SK-N-SH (cell line): ENCODE measurements around the gene ATP2B3. TPM values are rescaled to one million over a fixed set of nuclear protein-coding genes. Genes with fewer than 3 reads are reported as not detected.

Experiments
- CTCF ChIA-PET: fragments of 300-600, 350-600 bp; formaldehyde crosslinking; extraction: SDS; loops from one replicate; lab custom pipeline; 2021; lab: Yijun Ruan, JAX
- POLR2A ChIA-PET: fragments of 350-600 bp; sonication (Branson Sonifier 250); formaldehyde crosslinking; extraction: SDS; loops from one replicate; lab custom pipeline; 2020; ENCODE audit warnings: antibody characterized with exemption, inconsistent platforms; lab: Yijun Ruan, JAX
- DNase-seq: peaks from one replicate; pipeline ENCODE4 v3.0.0; 2012
- H2AFZ ChIP-seq: fragments of 200-600 bp; sonication (generic); 2 replicates; pipeline ENCODE4 v1.8.1; 2016; ENCODE audit warnings: antibody characterized with exemption, mild to moderate bottlenecking, low read depth
- H3F3A ChIP-seq: fragments of 200-600 bp; sonication (generic); replicated peaks from 2 replicates; pipeline ENCODE3; 2016; ENCODE audit warnings: antibody characterized with exemption, mild to moderate bottlenecking; ENCODE audit not compliant: insufficient read depth
- H3K27ac ChIP-seq, 2 experiments: fragments of 200-500 bp in 1 of 2; fragments of 200-600 bp in 1 of 2; sonication (Bioruptor generic) in 1 of 2; sonication (generic), shearing (Covaris generic) in 1 of 2; 2 replicates each; pipeline versions ENCODE4 v1.5.1 to v1.6.1; 2014 to 2016; ENCODE audit warnings: low read depth in 2 of 2, inconsistent platforms in 1 of 2, low read length in 1 of 2, mild to moderate bottlenecking in 1 of 2, mixed read lengths in 1 of 2
- H3K27me3 ChIP-seq: fragments of 200-600 bp; sonication (generic), shearing (Covaris generic); 2 replicates; pipeline ENCODE4 v1.6.1; 2016; ENCODE audit warnings: mixed run types; ENCODE audit not compliant: insufficient read depth
- H3K36me3 ChIP-seq, 2 experiments: fragments of 200-500 bp in 1 of 2; fragments of 200-600 bp in 1 of 2; sonication (Bioruptor generic) in 1 of 2; sonication (generic) in 1 of 2; replicated peaks in 1 of 2; 2 replicates each; pipeline versions ENCODE3 to v1.5.1; 2014 to 2016; ENCODE audit warnings: low read length in 1 of 2, mild to moderate bottlenecking in 1 of 2; ENCODE audit not compliant: insufficient read depth in 2 of 2, control insufficient read depth in 1 of 2
- H3K4me1 ChIP-seq, 2 experiments: fragments of 200-500 bp in 1 of 2; fragments of 200-600 bp in 1 of 2; sonication (Bioruptor generic) in 1 of 2; sonication (generic), shearing (Covaris generic) in 1 of 2; 2 replicates each; pipeline versions ENCODE4 v1.5.1 to v1.6.1; 2014 to 2016; ENCODE audit warnings: low read depth in 1 of 2, low read length in 1 of 2, mixed run types in 1 of 2; ENCODE audit not compliant: insufficient read depth in 2 of 2, control insufficient read depth in 1 of 2
- H3K4me2 ChIP-seq: fragments of 200-600 bp; sonication (generic), shearing (Covaris generic); 2 replicates; pipeline ENCODE4 v1.6.1; 2017; ENCODE audit warnings: mixed run types
- H3K4me3 ChIP-seq, 2 experiments: fragments of 200-500 bp in 1 of 2; fragments of 200-600 bp in 1 of 2; sonication (Bioruptor generic) in 1 of 2; sonication (generic), shearing (Covaris generic) in 1 of 2; 2 replicates each; pipeline versions ENCODE4 v1.5.1 to v1.8.1; 2014 to 2016; ENCODE audit warnings: low read depth in 2 of 2, inconsistent platforms in 1 of 2, low read length in 1 of 2, mild to moderate bottlenecking in 1 of 2, mixed read lengths in 1 of 2, moderate library complexity in 1 of 2
- H3K79me2 ChIP-seq: fragments of 200-600 bp; sonication (generic); 2 replicates; pipeline ENCODE4 v1.8.1; 2017; ENCODE audit warnings: mild to moderate bottlenecking; ENCODE audit not compliant: insufficient read depth
- H3K9ac ChIP-seq: fragments of 200-600 bp; sonication (generic); 2 replicates; pipeline ENCODE4 v1.6.1; 2017; ENCODE audit warnings: mixed run types
- H3K9me2 ChIP-seq: fragments of 200-600 bp; sonication (generic); 2 replicates; pipeline ENCODE4 v1.6.1; 2017; ENCODE audit warnings: mixed run types
- H3K9me3 ChIP-seq: fragments of 200-600 bp; sonication (generic); 2 replicates; pipeline ENCODE4 v1.6.1; 2017; ENCODE audit warnings: mixed run types, mild to moderate bottlenecking, moderate library complexity
- H4K20me1 ChIP-seq: fragments of 200-600 bp; sonication (generic); 2 replicates; pipeline ENCODE4 v1.6.1; 2017; ENCODE audit warnings: mild to moderate bottlenecking, mixed run types; ENCODE audit not compliant: insufficient read depth
- CHD2 ChIP-seq: fragments of 150-350 bp; IDR thresholded peaks from 2 replicates; pipeline ENCODE4 v1.6.1; 2018; ENCODE audit warnings: low read length; ENCODE audit not compliant: partially characterized antibody
- CTCF ChIP-seq: fragments of 200-600 bp; sonication (generic); IDR thresholded peaks from 2 replicates; pipeline ENCODE4 v1.6.1; 2017; ENCODE audit warnings: antibody characterized with exemption, mild to moderate bottlenecking, moderate library complexity
- ELF1 ChIP-seq: IDR thresholded peaks from 2 replicates; pipeline ENCODE4 v1.4.0; 2012
- EZH2phosphoT487 ChIP-seq: fragments of 200-600 bp; sonication (generic); IDR thresholded peaks from 2 replicates; pipeline ENCODE4 v1.6.1; 2017; ENCODE audit warnings: low read depth, mixed run types, mild to moderate bottlenecking, antibody characterized with exemption, moderate library complexity, borderline replicate concordance
- FOXJ3 ChIP-seq: sonication (generic); formaldehyde crosslinking; IDR thresholded peaks from 2 replicates; pipeline ENCODE4 v1.5.1; 2020; ENCODE audit warnings: mild to moderate bottlenecking, missing genetic modification reagents
- FOXM1 ChIP-seq: IDR thresholded peaks from 2 replicates; pipeline ENCODE4 v1.4.0; 2012; ENCODE audit warnings: low read depth, mild to moderate bottlenecking
- GATA2 ChIP-seq: sonication (generic); formaldehyde crosslinking; IDR thresholded peaks from 2 replicates; pipeline ENCODE4 v1.5.0; 2020; ENCODE audit warnings: mild to moderate bottlenecking, missing genetic modification reagents
- MXI1 ChIP-seq: IDR thresholded peaks from 2 replicates; pipeline ENCODE4 v1.6.1; 2012; ENCODE audit warnings: mild to moderate bottlenecking, low read depth, low read length, improper control_type of control experiment
- PBX3 ChIP-seq: IDR thresholded peaks from 2 replicates; pipeline ENCODE4; 2012
- RCOR1 ChIP-seq: fragments of 150-350 bp; IDR thresholded peaks from 2 replicates; pipeline ENCODE4 v1.6.1; 2017; ENCODE audit warnings: antibody characterized with exemption, low read length
- RXRA ChIP-seq: IDR thresholded peaks from 2 replicates; pipeline ENCODE4 v1.4.0; 2012; ENCODE audit warnings: low read depth, mild to moderate bottlenecking, borderline replicate concordance
- SIN3A ChIP-seq: IDR thresholded peaks from 2 replicates; pipeline ENCODE4 v1.6.1; 2012; ENCODE audit warnings: low read depth, mild to moderate bottlenecking, low read length, moderate library complexity, borderline replicate concordance
- TCF12 ChIP-seq: IDR thresholded peaks from 2 replicates; pipeline ENCODE4 v1.4.0; 2012
- USF2 ChIP-seq: fragments of 150-350 bp; IDR thresholded peaks from 2 replicates; pipeline ENCODE4 v1.6.1; 2017; ENCODE audit warnings: antibody characterized with exemption, low read length, low read depth, borderline replicate concordance
- YY1 ChIP-seq: IDR thresholded peaks from 2 replicates; pipeline ENCODE4 v1.4.0; 2012; ENCODE audit warnings: low read depth, mild to moderate bottlenecking
- WGBS: methylation state at CpG from one replicate; pipeline ENCODE4 v1.1.6; 2017; ENCODE audit warnings: low lambda C conversion rate; 5-methylcytosine and 5-hydroxymethylcytosine counted together
- polyA plus RNA-seq, 3 experiments: library from polyadenylated mRNA; depleted of rRNA; stranded (reverse); fragments of >200 nt; gene quantifications; 2 replicates each; pipeline ENCODE4 v1.2.3, GENCODE V29; 2012
- TF ChIP-seq, protein P1 (sequence below): IDR thresholded peaks from 2 replicates; pipeline ENCODE4 v1.6.1; 2012; ENCODE audit warnings: mild to moderate bottlenecking, low read depth, low read length, moderate library complexity

ATP2B3 gene
- polyA plus RNA-seq, 1 of the 3 experiments (the other 2 are of a cell fraction), result 0.16 TPM

- TF ChIP-seq RCOR1, result 0 out of 2 replicates have a peak, but pooled peaks have one; percentile 6
- no peak for TF ChIP-seq FOXM1
- ChIA-PET POLR2A (interaction anchor here (0.8 to 0.9 kb wide), 3 partner anchors 11 to 60 kb away, joined by 3 to 4 read pairs (median 4); no protein-coding TSS in a partner anchor), CTCF (interaction anchor here (0.9 to 3.9 kb wide), 7 partner anchors 10 to 135 kb away, joined by 3 to 41 read pairs (median 6); partner anchors contain the start of gene HAUS7)
- Histone ChIP-seq H2AFZ (no peak overlapping the region), H3K27ac (peak overlapping the region in 1 of 2 experiments; percentile 95; a peak in 2 of 4 replicates), H3K9me3 (no peaks in the 10 kb centered on the region), H4K20me1 (no peaks in the 10 kb centered on the region), H3K4me1 (peaks cover 0 to 62% of the 10 kb centered on the region in 2 experiments; a peak in 1 of 4 replicates), H3K27me3 (peaks cover 44% of the 10 kb centered on the region), H3K79me2 (no peaks in the 10 kb centered on the region), H3F3A (no peaks in the 10 kb centered on the region), H3K4me3 (no peak overlapping the region), H3K9me2 (no peaks in the 10 kb centered on the region), H3K36me3 (no peaks in the 10 kb centered on the region), H3K9ac (no peak overlapping the region), H3K4me2 (no peak overlapping the region)
- DNase-seq, result peak; percentile 63
- WGBS, result 40% methylated on average over 5 of the region's 11 CpGs
Measured at GRCh38 chrX:153537080-153537479, 19.6 kb downstream of the ATP2B3 start.

DNA sequence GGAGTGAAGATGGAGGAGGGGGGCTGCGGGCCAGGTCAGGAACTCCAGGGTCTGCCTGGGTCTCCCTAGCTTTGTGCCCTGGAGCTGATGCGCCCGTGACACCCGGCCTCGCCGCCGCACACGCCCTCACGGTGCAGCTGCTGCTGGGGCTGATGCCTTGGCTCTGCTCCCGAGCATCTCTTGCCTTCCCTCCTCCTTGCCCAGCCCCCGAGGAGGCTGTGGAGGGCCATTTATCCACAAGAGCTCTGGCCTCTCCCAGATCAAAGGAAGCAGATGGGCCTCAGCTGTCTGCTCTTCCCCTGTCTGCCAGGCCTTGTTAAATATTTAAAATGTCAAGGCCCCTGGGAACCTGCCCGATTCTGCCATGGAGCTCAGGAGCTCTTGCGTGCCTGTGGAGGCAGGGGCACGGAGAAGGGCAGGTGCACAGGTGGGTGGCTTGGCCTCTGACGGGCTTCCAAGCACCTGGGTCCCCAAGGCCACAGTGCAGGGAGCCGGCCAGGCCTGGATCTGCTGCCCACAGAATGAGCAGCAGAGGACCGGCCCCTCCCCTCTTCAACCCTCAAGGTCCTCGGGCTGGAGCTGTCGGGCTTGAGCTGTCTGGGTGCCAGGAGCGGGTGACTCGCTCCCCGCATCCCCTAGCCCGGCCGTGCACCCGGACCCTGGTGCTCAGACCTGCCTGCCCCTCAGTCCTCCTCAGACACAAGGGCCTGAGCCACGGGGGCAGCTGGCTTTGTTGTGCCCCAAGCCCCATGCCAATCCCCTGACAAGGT is 20.3 kb downstream of the ATP2B3 start:
- CTCF ChIA-PET, result interaction anchor here (0.6 to 3.9 kb wide), 13 partner anchors 10 to 416 kb away, joined by 3 to 41 read pairs (median 6); partner anchors contain the start of gene HAUS7
- Histone ChIP-seq H3K27ac (peak overlapping the region in 1 of 2 experiments; percentile 95; a peak in 2 of 4 replicates), H3K27me3 (peaks cover 44% of the 10 kb centered on the region), H3K4me3 (no peak overlapping the region), H2AFZ (no peak overlapping the region), H4K20me1 (no peaks in the 10 kb centered on the region), H3K4me1 (peaks cover 0 to 59% of the 10 kb centered on the region in 2 experiments; a peak in 1 of 4 replicates), H3K36me3 (no peaks in the 10 kb centered on the region), H3K79me2 (no peaks in the 10 kb centered on the region), H3K4me2 (no peak overlapping the region), H3K9me3 (no peaks in the 10 kb centered on the region), H3F3A (no peaks in the 10 kb centered on the region), H3K9ac (no peak overlapping the region), H3K9me2 (no peaks in the 10 kb centered on the region)
- WGBS, result 18% methylated on average over 3 of the region's 26 CpGs
- DNase-seq, result peak; percentile 55
- no peak for TF ChIP-seq EZH2phosphoT487
- TF ChIP-seq RXRA, result no peak
- no peak for TF ChIP-seq CTCF
- TF ChIP-seq TCF12, result peak; percentile 4; the same call in 1 of the 2 replicates
- TF ChIP-seq PBX3, result no peak
- TF ChIP-seq MXI1, result peak; percentile 18; the same call in 1 of the 2 replicates
- TF ChIP-seq, protein P1, sequence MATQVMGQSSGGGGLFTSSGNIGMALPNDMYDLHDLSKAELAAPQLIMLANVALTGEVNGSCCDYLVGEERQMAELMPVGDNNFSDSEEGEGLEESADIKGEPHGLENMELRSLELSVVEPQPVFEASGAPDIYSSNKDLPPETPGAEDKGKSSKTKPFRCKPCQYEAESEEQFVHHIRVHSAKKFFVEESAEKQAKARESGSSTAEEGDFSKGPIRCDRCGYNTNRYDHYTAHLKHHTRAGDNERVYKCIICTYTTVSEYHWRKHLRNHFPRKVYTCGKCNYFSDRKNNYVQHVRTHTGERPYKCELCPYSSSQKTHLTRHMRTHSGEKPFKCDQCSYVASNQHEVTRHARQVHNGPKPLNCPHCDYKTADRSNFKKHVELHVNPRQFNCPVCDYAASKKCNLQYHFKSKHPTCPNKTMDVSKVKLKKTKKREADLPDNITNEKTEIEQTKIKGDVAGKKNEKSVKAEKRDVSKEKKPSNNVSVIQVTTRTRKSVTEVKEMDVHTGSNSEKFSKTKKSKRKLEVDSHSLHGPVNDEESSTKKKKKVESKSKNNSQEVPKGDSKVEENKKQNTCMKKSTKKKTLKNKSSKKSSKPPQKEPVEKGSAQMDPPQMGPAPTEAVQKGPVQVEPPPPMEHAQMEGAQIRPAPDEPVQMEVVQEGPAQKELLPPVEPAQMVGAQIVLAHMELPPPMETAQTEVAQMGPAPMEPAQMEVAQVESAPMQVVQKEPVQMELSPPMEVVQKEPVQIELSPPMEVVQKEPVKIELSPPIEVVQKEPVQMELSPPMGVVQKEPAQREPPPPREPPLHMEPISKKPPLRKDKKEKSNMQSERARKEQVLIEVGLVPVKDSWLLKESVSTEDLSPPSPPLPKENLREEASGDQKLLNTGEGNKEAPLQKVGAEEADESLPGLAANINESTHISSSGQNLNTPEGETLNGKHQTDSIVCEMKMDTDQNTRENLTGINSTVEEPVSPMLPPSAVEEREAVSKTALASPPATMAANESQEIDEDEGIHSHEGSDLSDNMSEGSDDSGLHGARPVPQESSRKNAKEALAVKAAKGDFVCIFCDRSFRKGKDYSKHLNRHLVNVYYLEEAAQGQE, result no peak
- TF ChIP-seq CHD2, result no peak
- TF ChIP-seq YY1, result no peak
- no peak for TF ChIP-seq SIN3A
- no peak for TF ChIP-seq FOXJ3 (CRISPR knock-in tag)
- TF ChIP-seq ELF1, result no peak
- no peak for TF ChIP-seq USF2
- TF ChIP-seq GATA2 (CRISPR knock-in tag), result no peak
- TF ChIP-seq FOXM1, result no peak
- POLR2A ChIA-PET, result interaction anchor here (0.8 to 1.2 kb wide), 4 partner anchors 11 to 61 kb away, joined by 3 to 7 read pairs (median 4); no protein-coding TSS in a partner anchor
